Measurements from ENCODE around the gene GPATCH1. TPM values are rescaled to one million over a fixed set of nuclear protein-coding genes. Genes with fewer than 3 reads are reported as not detected.

Gene GPATCH1
- total RNA-seq, 4 donors from 2014 or later: 3.6 to 9.3 (median 6.2) TPM

DNA sequence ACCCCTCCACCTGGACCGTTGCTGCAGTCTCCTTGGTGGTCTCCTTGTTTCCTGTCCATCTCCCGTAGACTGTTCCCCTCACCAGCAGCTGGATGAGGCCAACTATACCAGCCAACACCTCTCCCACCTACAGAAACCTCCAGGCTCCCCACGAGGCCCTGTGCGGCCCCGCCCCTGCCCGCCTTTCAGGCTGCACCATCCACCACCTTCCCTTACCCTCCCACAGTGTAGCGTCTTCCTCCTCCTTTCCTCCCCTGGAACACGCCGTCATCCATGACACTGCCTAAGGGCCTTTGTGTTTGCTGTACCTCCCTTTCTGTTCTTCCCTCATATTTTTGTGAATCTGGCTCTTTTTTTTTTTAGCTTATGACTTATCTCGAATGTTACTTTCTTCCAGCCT lies 27.2 kb downstream of the GPATCH1 start:
- Histone ChIP-seq H3K4me1 (no peaks in the 10 kb centered on the region), H3K27ac (no peak overlapping the region), H3K9me3 (no peaks in the 10 kb centered on the region), H3K36me3 (peaks cover 17 to 100% (median 26%) of the 10 kb centered on the region in 3 donors), H3K4me3 (no peak overlapping the region), H3K27me3 (no peaks in the 10 kb centered on the region)
- no peak for DNase-seq
- intact Hi-C loops (cut with DNase I): no loop called here
- WGBS, 2 donors: 91 to 94% methylated on average over 10 of the region's 10 CpGs
- TF ChIP-seq, protein P1, sequence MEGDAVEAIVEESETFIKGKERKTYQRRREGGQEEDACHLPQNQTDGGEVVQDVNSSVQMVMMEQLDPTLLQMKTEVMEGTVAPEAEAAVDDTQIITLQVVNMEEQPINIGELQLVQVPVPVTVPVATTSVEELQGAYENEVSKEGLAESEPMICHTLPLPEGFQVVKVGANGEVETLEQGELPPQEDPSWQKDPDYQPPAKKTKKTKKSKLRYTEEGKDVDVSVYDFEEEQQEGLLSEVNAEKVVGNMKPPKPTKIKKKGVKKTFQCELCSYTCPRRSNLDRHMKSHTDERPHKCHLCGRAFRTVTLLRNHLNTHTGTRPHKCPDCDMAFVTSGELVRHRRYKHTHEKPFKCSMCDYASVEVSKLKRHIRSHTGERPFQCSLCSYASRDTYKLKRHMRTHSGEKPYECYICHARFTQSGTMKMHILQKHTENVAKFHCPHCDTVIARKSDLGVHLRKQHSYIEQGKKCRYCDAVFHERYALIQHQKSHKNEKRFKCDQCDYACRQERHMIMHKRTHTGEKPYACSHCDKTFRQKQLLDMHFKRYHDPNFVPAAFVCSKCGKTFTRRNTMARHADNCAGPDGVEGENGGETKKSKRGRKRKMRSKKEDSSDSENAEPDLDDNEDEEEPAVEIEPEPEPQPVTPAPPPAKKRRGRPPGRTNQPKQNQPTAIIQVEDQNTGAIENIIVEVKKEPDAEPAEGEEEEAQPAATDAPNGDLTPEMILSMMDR (IDR thresholded peaks at IDR 0.05): no peak
- no peak for TF ChIP-seq POLR2A (IDR thresholded peaks at IDR 0.05)

DNA sequence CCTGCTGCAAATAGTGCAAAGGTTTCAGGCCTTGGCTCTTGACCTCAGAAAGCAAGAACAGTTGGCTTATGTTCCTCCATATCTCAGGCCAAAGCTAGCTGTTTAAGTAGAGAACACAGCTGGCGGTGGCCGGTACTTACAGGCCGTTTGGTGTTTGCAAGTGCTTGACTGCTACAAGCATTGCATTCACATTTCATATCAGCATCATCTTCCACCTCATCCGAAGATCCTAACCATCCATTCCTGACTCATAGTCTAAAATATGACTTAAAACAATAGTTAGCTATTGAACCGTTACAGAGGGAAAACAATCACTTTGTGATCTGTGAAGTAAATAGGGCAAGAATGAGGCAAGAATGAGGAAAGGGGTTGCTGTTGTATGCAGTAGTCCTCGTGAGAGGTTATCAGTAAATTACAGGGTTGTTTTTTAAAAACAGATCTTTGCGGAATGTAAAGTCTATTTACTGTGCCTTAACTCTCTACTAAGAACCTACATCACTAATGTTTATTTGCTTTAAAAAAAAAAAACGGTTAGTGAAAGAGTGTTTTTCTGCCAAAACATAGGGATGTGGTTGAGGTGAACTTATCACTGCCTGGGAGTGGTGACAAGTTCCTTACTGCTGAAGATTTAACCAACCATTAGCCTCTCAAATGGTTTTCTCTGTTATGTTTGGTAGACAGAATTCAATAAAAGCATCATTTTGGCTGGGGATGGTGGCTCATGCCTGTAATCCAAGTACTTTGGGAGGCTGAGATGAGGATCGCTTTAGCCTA lies 29.3 kb downstream of the GPATCH1 start:
- no peaks in the 10 kb centered on the region for H3K27me3 ChIP-seq
- intact Hi-C loops (cut with DNase I): loop anchor here (10.0 kb wide), 1 partner anchor 136 kb away; the partner anchor contains the start of genes CEP89 and FAAP24
- 78 to 85% methylated on average over 9 of the region's 9 CpGs for WGBS, 2 donors
- TF ChIP-seq POLR2A (IDR thresholded peaks at IDR 0.05): no peak
- TF ChIP-seq, protein P1 (IDR thresholded peaks at IDR 0.05): no peak
- DNase-seq: no peak
- H3K4me3 ChIP-seq: no peak overlapping the region
- no peaks in the 10 kb centered on the region for H3K9me3 ChIP-seq
- peaks cover 25 to 100% (median 31%) of the 10 kb centered on the region in 3 donors for H3K36me3 ChIP-seq
- no peaks in the 10 kb centered on the region for H3K4me1 ChIP-seq
- no peak overlapping the region for H3K27ac ChIP-seq

DNA sequence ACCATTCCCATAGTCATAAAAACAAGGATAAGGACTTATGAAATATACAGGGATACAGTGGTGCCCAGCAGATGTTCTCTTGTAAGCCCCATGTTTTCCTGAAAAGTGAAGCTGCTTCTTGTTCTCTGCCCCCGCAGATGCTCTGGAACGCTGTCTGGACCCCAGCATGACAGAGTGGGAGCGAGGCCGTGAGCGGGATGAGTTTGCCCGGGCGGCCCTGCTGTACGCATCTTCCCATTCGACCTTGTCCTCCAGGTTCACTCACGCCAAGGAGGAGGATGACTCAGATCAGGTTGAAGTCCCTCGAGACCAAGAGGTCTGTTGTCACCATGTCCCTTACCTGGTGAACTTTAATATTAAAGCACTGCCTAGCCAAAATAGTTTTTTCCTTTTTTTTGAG lies 30.6 kb downstream of the GPATCH1 start:
- Histone ChIP-seq H3K4me3 (no peak overlapping the region), H3K9me3 (no peaks in the 10 kb centered on the region), H3K36me3 (peaks cover 20 to 99% (median 31%) of the 10 kb centered on the region in 3 donors), H3K27me3 (no peaks in the 10 kb centered on the region), H3K4me1 (no peaks in the 10 kb centered on the region), H3K27ac (no peak overlapping the region)
- DNase-seq: no peak
- TF ChIP-seq, protein P1 (IDR thresholded peaks at IDR 0.05): no peak
- no peak for TF ChIP-seq POLR2A (IDR thresholded peaks at IDR 0.05)
- WGBS, 2 donors: 78 to 85% methylated on average over 3 of the region's 11 CpGs
- intact Hi-C loops (cut with DNase I): loop anchor here (10.0 kb wide), 1 partner anchor 137 kb away; the partner anchor contains the start of genes CEP89 and FAAP24

DNA sequence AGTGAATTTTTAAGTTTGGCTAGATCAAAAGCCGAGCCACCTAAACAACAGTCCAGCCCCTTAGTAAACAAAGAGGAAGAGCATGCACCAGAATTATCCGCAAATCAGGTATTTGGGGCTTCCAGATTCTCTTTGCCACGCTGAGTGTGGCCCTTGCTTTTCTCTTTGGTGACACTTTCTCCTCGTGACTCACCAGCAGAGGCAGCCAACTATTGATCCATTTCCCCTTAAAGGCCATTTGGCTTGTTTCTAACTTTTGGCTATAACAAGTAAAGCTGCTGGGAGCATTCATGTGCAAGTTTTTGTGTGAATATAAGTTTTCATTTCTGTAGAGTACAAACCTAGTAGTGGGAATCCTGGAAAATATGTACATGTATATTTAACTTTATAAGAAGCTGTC lies 33.3 kb downstream of the GPATCH1 start:
- no peaks in the 10 kb centered on the region for H3K4me1 ChIP-seq
- H3K4me3 ChIP-seq: no peak overlapping the region
- no peak overlapping the region for H3K27ac ChIP-seq
- WGBS, 2 donors: 76 to 88% methylated on average over 4 of the region's 4 CpGs
- H3K9me3 ChIP-seq: no peaks in the 10 kb centered on the region
- intact Hi-C loops (cut with DNase I): loop anchor here (10.0 kb wide), 1 partner anchor 140 kb away; the partner anchor contains the start of genes CEP89 and FAAP24
- peaks cover 12 to 99% (median 42%) of the 10 kb centered on the region in 3 donors for H3K36me3 ChIP-seq
- TF ChIP-seq, protein P1 (IDR thresholded peaks at IDR 0.05): no peak
- TF ChIP-seq POLR2A (IDR thresholded peaks at IDR 0.05): no peak
- H3K27me3 ChIP-seq: no peaks in the 10 kb centered on the region
- no peak for DNase-seq

DNA sequence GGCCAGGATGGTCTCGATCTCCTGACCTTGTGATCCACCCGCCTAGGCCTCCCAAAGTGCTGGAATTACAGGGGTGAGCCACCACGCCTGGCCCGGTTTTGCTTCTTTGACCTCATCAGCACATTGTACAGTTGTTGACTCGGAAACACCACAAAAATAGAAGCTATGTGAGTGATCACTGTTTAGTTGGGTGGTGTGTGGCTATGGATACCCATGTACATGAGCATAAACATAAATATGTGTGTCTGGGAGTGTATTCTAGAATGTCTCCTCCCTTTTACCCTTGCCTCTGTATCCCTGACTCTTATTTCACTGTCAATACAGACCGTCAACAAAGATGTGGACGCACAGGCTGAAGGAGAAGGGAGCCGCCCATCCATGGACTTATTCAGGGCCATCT lies 36.5 kb downstream of the GPATCH1 start:
- H3K27me3 ChIP-seq: no peaks in the 10 kb centered on the region
- H3K27ac ChIP-seq: no peak overlapping the region
- WGBS, 2 donors: 83 to 93% methylated on average over 7 to 8 of the region's 8 CpGs
- no peak for DNase-seq
- no peak overlapping the region for H3K4me3 ChIP-seq
- intact Hi-C loops (cut with DNase I): loop anchor here (10.0 kb wide), 1 partner anchor 143 kb away; the partner anchor contains the start of genes CEP89 and FAAP24
- H3K36me3 ChIP-seq: peaks cover 12 to 93% (median 33%) of the 10 kb centered on the region in 3 donors
- no peaks in the 10 kb centered on the region for H3K4me1 ChIP-seq
- no peaks in the 10 kb centered on the region for H3K9me3 ChIP-seq
- TF ChIP-seq POLR2A (IDR thresholded peaks at IDR 0.05): no peak
- TF ChIP-seq, protein P1 (IDR thresholded peaks at IDR 0.05): no peak

Data from esophagus squamous epithelium (tissue), 5 donors.